Tongue (tissue), 2 donors: ENCODE results near the gene IYD. TPM values are rescaled to one million over a fixed set of nuclear protein-coding genes. Genes with fewer than 3 reads are reported as not detected.
"Not testable (repeated sequence)": the region's sequence is repeated elsewhere in the genome, so short reads cannot be mapped to it uniquely, and the experiment has no call there.

Source experiments
- DNase-seq: peaks from one replicate; pipeline ENCODE4 v3.0.0-alpha.2; 2015
- total RNA-seq: library from RNA; depleted of rRNA; stranded (reverse); fragments of >200 nt; gene quantifications from one replicate; pipeline ENCODE4 v1.2.3, GENCODE V29; 2014

IYD gene
- total RNA-seq, 1 donor from 2014 or later, result not detected

DNA sequence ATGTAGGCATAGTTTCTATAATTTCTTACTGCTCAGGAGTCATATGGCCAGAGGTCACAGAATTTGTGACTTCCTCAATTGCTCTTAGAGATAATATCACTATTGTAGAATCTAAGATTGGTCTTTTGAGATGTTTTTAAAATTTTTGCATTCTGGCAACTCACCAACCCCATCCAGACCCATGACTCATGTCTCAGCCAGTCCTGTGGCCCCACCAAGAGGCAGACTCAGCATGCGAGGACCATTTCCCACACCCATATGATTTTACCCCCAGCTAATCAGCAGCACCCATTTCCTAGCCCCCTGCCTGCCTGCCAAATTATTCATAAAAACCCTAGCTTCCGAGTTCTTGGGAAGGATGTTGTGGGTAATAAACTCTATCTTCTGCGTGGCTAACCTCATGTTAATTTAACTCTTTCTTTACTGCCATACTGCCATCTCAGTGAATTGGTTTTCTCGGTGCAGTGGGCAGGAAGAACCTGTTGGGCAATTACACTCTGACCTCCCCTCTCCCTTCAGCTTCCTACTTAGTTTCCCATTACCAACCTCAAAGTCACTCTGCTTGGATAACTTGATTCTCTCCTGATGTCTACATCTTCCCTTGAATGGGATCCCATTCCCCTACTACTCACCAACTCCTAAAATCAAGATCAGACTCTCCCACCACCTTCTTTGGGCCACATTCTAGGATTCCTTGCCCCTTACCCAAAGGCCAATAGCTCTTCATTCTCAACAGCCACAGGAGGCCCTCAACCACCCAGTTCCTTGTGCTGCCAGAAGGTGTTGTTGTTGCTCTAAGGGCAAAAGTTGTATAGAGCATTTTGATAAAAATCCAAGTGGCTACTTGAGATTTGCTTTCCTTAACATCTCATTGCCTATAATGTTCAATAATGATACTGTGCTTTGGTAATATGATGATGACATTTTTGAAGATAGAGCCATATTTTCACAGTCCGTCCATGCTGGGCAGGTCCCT, 16.2 kb upstream of the IYD start:
- DNase-seq, result no peak

DNA sequence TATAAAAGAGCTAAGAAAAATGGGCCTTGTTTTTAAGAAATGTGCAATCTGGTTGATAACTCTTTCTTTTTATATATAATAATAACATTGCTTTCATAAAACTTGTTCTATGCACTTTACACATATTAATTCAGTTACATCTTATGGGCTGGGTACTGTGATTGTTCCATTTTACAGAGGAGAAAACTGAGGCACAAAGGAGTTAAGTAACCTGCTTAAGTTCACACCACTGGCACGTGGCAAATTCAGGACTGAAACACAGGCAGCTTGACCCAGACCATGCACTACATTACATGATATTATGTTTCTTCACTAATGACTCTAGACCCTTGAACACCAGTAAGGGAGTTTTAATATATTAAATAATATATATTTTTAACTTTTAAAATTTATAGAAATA, 15.4 kb upstream of the IYD start:
- no peak for DNase-seq

DNA sequence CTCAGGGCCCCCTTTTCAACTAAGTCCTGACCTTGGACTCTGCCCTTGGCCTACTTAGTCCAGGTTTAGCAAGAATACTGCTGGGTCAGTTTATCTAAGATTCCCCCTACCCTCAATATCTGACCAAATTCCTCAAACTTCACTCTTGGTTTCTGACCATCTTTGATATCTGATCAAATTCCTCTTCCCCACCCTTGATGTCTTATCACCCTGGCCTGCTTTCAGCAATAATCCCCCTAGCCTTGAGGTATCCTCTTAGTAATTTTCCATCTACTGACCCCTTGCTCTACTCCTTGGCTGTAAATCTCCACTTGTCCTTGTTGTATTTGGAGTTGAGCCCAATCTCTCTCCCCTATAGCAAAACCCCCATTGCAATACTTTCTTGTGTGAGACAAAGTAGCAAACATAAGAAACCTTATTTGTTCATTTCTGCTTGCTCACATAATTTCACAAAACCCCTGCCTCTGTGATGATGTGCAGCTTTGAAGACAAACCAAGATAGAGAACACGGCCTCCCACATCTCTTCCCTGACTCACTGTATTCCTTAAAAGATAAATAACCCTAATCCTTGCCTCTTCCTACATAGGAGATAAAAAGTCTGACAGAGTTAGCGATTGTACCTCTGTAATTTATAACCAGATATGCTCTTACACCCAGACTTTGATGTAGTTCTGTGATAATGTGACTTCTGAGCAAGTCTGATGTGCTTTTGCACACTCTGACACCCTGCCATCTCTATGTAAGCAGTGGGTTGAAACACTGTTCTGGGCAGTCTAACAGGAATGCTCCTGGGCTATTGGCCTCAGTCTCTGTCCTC, 13.8 kb upstream of the IYD start:
- DNase-seq, result no peak

DNA sequence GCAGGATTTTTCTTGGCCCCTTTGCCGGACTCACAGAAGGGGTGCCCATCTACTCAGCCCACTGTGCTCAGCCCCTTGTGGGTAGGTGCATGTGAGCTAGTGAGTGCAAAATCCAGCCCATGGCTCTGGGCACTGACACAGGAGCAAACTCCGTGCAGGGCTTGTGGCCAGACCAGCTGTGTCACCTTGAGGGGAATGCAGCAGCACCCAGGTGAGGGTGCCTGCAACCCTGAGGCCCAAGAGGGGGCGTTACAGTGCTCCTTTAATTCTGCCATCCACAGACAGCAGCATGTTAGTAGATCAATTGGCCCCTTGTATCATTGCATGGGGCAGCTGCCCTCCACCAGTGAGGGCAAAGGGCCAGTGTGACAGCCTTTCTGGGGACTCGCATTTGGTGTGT, 12.9 kb upstream of the IYD start:
- DNase-seq, result no peak

DNA sequence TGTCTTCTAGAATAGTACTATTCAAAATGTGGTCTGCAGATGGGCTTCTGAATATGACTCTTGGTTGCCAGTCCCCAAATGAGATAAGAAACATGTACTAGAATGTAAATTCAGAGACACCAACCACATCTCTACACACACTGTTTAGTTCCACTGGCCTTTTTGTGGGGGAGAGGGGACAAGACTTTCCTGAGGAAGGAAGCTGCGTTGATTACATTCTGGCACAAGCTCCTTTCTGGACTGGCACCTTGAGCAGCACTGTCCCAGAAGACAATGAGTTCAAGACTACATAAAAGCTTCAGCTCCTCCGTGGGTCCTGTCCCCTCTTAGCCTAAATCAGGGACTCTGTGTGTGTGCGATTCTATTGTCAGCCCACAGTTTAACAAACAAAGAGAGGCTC, 6.9 kb upstream of the IYD start:
- no peak for DNase-seq

DNA sequence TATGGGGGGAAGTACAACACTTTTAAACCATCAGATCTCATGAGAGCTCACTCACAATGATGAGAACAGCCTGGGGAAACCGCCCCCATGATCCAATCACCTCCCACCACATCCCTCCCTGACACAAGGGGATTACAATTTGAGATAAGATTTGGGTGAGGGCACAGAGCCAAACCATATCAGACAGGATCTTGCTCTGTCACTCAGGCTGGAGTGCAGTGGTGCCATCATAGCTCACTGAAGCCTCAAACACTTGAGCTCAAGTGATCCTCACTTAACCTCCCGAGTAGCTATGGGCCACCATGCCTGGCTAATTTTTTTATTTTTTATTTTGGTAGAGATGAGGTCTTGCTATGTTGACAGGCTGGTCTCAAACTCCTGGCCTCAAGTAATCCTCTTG, 5.1 kb upstream of the IYD start:
- no peak for DNase-seq

DNA sequence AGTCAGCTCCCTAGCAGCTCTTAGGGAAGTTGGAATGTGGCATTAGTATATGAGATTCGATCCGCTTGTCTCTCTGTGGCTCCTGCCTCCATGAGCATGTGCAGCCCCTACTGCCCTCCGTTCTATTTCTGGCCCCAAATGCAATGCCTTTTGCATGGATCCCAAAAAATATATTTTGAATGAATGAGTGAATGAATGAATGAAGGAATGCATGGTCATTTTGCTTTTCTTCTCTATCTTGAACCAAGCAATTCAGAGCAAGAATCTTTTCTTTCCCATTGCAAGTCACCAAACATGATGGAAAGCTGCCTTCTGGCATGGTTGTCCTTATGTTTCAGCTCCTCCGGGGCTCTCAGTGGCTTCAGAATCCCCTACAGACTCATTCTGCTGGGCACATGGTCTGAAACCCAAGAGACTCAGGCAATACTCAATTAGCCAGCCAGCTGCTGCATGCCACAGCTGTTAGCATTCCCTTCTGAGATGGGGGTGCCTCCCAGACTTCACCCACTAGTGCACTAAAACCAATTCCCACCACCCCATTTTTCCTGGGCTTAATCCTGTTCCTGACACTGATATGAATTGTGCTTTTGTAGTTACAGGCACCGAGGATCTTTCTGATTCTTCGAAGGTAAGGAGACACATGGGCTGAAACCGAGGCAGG, 2.6 kb upstream of the IYD start:
- peak; percentile 14 for DNase-seq

DNA sequence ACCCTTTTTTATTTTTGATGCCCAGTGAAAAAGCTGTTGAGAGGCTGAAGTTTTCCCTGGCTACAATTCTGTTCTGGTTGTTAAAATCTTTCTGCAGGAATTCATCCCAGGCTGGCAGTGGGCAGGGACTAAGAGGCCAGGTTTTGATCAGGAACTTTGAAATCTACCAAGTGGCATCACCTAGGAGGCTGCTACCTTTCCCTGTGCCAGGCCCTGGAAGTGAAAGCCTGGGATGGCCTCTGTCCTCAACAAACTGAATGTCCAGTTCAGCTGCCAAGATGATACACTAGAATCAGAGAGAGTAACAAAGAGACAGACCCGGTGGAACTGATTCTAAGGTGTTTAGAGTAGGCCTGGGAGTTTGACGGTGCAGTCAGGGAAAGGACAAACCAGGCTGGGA, 596 bp downstream of the IYD start:
- DNase-seq, result no peak

DNA sequence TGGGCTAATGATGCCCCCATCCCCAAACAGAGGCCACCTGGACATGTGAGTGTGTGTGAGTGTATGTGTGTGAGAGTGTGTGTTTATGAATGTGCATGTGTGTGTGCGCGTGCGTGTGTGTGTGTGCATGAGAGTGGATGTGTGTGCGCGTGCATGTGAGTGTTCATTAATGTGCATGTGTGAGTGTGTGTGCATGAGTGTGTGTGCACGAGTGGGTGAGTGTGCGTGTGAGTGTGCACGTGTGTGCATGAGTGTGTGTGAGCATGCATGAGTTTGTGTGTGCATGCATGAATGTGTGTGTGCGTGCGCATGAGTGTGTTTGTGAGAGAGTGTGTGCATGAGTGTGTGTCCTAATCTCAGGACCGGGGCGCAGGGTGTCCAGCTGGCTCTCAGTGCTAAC, 1.3 kb downstream of the IYD start:
- no peak for DNase-seq

DNA sequence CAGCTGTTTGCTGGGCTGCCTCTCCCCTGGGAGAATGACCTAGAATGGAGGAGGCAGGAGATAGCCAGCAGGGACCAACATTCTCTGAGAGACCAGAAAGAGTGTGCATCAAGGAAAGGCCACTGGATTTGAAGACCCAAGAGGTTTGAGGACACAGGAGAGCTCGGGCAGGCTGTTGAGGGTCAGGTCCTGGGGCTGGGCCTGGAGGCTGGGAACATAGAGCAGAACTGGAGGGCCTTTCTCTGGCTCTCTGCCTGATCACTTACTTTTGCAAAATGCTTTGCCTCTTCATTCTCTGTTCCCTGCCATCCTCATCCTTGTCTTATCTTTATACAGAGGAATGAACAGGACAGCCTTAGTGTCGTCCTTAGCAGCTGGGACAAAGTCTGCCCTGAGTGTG, 2.5 kb downstream of the IYD start:
- no peak for DNase-seq

DNA sequence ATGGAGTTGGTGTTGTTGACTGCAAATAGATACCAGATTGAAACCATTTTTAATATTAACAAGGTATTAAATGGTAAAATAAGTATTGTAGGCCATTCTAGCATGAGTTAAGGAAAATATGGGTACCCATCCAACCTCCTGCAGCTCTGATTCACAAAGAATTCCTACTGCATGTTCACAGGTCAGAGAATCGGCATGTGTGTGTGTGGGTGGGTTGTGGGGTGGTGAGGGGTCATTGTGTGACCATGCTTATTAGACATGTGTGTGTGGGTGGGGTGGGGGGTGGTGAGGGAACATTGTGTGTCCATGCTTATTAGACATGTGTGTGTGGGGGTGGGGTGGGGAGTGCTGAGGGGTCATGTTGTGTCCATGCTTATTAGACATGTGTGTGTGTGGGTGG, 3.2 kb downstream of the IYD start:
- no peak for DNase-seq

DNA sequence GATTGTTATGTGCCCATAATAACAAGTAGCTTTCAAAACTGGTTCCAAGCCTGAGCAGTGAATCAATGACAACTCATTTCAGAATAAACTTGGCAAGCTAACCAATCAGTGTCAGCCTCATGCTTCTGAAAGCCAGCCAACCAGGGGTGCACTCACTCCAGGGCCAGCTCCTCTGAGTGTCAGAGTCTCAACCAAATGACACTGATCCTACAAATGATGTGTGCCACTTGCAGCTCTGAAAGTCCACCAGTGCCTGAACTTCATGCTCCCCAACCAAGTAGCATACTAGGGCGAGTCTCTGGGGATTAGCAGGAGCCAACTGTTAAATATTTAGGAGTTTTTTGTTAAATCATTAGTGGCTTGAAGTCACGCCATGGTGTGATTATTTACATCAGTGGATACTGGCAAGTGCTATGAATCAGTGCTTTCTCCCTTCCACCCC, 4.5 kb downstream of the IYD start:
- DNase-seq, result no peak

DNA sequence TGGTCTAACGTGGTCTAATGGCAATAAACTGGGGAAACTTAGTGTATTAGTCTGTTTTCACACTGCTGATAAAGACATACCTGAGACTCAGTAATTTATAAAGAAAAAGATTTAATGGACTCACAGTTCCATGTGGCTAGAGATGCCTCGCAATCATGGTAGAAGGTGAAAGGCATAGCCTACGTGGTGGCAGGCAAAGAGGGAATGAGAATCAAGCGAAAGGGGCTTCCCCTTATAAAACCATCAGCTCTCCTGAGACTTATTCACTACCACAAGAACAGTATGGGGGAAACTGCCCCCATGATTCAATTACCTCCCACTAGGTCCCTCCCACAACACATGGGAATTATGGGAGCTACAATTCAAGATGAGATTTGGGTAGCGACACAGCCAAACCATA, 5.5 kb downstream of the IYD start:
- DNase-seq, result not testable (repeated sequence)

DNA sequence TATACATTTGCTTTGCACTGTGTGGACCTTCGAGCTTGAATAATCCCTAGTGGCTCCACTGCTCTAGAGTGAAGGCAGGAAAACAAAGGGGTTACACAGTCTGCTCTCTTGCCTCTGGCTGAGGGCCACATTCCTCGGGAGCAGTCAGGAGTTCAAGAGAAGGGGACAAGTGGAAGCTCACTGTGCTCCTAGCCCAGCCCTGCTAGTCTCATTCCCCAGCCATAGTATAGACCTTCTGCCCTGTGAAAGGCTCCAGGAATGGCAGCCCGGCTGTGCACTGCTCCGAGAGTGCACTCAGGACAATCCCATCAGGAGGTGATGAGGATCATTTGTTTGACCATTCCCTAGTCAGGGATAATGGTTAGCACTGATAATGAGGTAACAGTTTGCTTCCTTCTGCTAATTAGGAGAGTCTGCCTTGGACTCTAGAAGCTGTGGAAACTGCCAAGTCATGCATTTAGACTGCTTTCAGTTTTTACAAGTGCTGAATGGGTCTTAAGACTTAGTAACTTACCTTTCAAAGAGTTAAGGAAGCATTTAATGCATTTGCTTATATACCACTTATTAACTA, 8.5 kb downstream of the IYD start:
- peak; percentile 72 for DNase-seq

DNA sequence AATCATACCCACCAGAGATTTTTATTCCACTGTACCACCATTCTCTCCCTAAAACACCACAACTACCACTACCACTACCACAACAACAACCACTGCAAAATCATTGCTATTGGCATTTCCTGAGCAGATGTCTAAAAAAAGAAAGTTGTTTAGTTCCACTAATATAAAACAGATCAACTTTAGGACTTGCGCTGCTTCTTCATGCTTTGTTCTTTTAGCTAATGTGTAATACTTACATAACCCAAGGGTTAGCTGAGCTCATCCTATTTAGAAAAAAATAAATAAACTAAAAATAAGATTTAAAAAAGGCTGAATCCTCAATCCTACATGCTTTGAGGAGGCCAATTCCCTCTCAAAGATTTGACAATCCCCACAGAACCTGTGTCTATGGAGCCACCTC, 11.4 kb downstream of the IYD start:
- no peak for DNase-seq

DNA sequence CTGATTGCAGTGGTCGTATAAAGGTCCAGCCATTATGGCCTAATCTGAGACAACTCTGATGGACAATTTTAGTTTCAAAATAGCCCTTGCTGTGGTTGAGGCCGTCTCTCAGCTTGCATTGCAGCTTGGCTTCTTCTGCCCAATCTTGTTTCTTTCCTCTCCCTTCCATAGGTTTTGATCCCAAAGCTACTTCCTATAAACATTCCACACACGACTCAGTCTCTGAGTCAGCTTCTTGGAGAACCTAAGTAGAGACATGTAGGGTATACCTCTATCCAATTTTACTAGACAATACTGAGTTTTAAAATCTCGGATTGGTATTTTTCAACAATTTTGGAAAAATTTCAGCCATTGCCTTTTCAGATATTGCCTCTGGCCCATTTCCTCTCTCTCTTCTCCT, 13.4 kb downstream of the IYD start:
- no peak for DNase-seq

DNA sequence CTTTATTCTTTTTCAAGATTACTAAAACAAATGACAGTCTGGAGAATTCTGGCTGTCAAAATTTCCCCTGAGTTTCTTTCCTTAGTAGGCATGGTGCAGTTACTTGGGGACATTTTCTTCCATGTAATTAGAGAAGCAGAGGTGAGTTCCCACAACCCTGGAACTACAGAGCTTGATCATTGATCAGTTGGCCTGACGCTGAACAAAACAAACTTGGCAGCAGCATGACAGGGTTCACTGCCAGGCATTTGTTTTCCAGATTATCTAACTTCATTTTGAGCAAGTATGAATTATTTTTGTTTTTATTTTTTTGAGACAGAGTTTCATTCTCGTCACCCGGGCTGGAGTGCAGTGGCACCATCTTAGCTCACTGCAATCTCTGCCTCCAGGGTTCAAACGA, 22.6 kb downstream of the IYD start:
- DNase-seq, result no peak

DNA sequence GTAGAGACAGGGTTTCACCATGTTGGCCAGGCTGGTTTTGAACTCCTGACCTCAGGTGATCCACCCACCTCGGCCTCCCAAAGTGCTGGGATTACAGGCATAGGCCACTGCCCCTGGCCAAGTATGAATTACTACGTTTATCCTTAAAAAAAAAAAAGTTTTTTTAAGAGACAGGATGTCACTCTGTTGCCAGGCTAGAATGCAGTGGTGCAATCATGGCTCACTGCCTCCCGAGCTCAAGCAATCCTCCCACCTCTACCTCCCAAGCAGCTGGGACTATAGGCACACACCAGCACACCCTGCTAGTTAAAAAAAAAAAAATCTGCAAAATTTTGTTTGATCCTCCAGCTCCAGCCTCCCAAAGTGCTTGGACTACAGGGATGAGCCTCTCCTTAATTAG, 23.1 kb downstream of the IYD start:
- DNase-seq, result no peak

DNA sequence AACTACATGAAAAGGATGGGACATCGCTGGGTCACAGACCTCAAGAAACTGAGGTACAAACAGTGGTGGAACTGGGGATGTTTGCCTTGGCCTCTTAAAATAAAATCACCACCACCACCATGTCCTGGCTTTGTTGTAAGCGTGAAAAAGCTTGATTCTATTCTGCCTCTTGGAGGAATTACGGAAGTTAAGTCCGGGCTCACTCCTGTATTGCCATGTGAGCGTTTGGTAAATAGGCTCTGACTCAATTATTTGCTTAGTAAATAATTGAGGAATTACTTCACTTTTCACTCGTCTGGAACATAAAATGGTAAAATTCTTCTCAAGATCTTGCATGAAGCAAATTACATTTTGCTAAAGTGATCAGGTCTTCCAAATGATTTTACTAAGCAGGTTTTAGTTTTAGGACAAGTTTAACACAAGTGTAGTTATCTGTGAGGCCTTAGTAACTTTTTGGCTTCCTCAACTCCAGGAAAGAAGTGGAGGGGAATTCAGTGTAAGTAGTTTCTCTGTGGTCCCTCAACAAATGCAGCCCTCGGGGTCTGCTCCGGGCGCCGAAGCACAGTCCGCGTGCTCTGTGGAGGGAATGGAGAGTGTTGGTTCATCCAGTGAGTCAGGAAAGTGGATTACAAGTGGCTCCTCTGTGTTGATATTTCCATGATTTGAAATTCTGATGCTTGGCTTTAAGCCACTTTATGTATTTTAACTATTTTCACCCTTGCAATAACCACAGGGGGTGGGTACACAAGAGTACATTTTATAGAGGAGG, 23.8 kb downstream of the IYD start:
- no peak for DNase-seq

DNA sequence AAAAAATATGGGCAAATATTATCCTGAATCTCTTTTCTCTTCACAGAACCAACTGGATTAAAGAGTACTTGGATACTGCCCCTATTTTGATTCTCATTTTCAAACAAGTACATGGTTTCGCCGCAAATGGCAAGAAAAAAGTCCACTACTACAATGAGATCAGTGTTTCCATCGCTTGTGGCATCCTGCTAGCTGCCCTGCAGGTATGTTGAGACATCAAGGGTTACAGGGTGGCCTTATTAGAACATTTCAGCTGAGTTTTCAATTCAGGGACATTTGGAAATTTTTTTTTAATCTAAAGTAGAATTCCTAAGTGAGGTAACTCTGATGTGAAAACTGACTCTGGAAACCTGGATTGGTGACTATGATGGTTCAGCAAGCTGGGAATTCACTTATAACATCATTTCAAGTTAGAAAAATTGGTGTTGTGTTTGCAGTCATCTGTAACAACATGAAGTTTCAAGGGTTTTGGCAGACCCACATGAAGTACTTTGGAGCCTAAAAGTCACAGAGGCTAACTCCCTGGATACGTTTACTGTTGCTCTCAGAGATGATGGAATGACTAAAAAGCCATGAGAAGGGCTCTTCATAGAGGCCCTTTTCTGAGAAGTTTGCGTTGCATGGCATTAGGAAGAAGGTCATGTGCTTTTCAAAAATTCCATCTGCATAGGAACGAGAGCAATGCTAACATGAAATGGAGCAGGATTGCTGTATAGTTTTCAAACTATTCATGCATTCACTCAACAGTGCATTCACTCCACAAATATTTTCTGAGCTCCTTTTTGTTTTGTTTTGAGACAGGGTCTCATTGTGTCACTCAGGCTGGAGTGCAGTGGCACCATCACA, 25.5 kb downstream of the IYD start:
- no peak for DNase-seq

DNA sequence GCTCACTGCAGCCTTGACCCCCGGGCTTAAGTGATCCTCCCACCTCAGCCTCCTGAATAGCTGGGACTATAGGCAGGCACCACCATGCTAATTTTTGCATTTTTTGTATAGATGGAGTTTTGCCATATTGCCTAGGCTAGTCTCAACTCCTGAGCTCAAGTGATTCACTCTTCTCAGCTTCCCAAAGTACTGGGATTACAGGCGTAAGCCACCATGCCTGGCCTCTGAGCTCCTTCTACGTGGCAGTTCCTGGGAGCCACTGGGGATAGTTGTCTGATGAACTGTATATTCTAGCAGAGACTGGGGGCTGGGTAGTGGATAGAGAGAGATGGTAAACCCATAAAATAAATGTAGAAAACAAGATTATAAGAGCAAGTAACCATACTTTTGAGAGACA, 26.1 kb downstream of the IYD start:
- no peak for DNase-seq
